SK-N-SH treated with all-trans-retinoic acid at 6 μM for 48 hours (cell line): ENCODE measurements around the gene MID2.

Experiments used
- ATAC-seq: fragments of 200-7000 bp; cut with Tn5 transposase; 3 replicates; pipeline ENCODE4 v1.9.1; 2020; ENCODE audit warnings: mild to moderate bottlenecking, moderate library complexity
- ARNTL ChIP-seq: fragments of 450-650 bp; formaldehyde crosslinking; IDR thresholded peaks from 2 replicates; pipeline ENCODE4 v1.5.0; 2020; ENCODE audit warnings: low read depth, mild to moderate bottlenecking, moderate library complexity, borderline replicate concordance
- CREB5 ChIP-seq: fragments of 250-450 bp; sonication (Bioruptor Pico); IDR thresholded peaks from 2 replicates; pipeline ENCODE4 v1.5.1; 2020; ENCODE audit warnings: low read depth, mild to moderate bottlenecking, moderate library complexity
- CSDC2 ChIP-seq: fragments of 250-450 bp; sonication (Bioruptor Pico); IDR thresholded peaks from 2 replicates; pipeline ENCODE4 v1.5.0; 2020; ENCODE audit warnings: mild to moderate bottlenecking, moderate library complexity
- ESRRG ChIP-seq: fragments of 250-450 bp; sonication (Bioruptor Pico); IDR thresholded peaks from 2 replicates; pipeline ENCODE4 v1.6.1; 2021; ENCODE audit warnings: mild to moderate bottlenecking
- GLIS3 ChIP-seq: fragments of 250-450 bp; sonication (Bioruptor Pico); IDR thresholded peaks from 2 replicates; pipeline ENCODE4 v1.5.0; 2020; ENCODE audit warnings: mild to moderate bottlenecking, moderate library complexity
- ISL1 ChIP-seq: fragments of 250-450 bp; sonication (Bioruptor Pico); IDR thresholded peaks from 2 replicates; pipeline ENCODE4 v2.1.2; 2022; ENCODE audit warnings: mild to moderate bottlenecking, moderate library complexity
- OSR1 ChIP-seq: fragments of 250-450 bp; sonication (Bioruptor Pico); IDR thresholded peaks from 2 replicates; pipeline ENCODE4 v1.8.0; 2022; ENCODE audit warnings: moderate library complexity, mild to moderate bottlenecking, inconsistent platforms
- POU6F1 ChIP-seq: fragments of 250-450 bp; sonication (Bioruptor Pico); IDR thresholded peaks from 2 replicates; pipeline ENCODE4 v1.8.0; 2021; ENCODE audit warnings: low read depth, mild to moderate bottlenecking, moderate library complexity, borderline replicate concordance
- RARB ChIP-seq: fragments of 250-450 bp; sonication (Bioruptor Pico); IDR thresholded peaks from 2 replicates; pipeline ENCODE4 v1.8.0; 2021; ENCODE audit warnings: mild to moderate bottlenecking, moderate library complexity
- SNAI2 ChIP-seq: fragments of 250-450 bp; sonication (Bioruptor Pico); IDR thresholded peaks from 2 replicates; pipeline ENCODE4 v1.5.0; 2020; ENCODE audit warnings: mild to moderate bottlenecking, moderate library complexity
- TCF4 ChIP-seq: fragments of 250-450 bp; sonication (Bioruptor Pico); IDR thresholded peaks from 2 replicates; pipeline ENCODE4 v1.8.0; 2021; ENCODE audit warnings: mild to moderate bottlenecking, moderate library complexity, borderline replicate concordance
- TSHZ2 ChIP-seq: fragments of 250-450 bp; sonication (Bioruptor Pico); IDR thresholded peaks from 2 replicates; pipeline ENCODE4 v1.5.0; 2020; ENCODE audit warnings: mild to moderate bottlenecking, moderate library complexity
- ZC3H10 ChIP-seq: fragments of 250-450 bp; sonication (Bioruptor Pico); IDR thresholded peaks from 2 replicates; pipeline ENCODE4 v1.5.1; 2021; ENCODE audit warnings: mild to moderate bottlenecking, moderate library complexity
- ZFP30 ChIP-seq: fragments of 450-650 bp; formaldehyde crosslinking; IDR thresholded peaks from 2 replicates; pipeline ENCODE4 v1.5.0; 2022; ENCODE audit warnings: mild to moderate bottlenecking, moderate library complexity
- ZNF565 ChIP-seq: fragments of 450-650 bp; formaldehyde crosslinking; conservative IDR thresholded peaks from 2 replicates; pipeline ENCODE4 v1.5.0; 2020; ENCODE audit warnings: low read depth, mild to moderate bottlenecking, moderate library complexity
- ZNF70 ChIP-seq: fragments of 450-650 bp; formaldehyde crosslinking; IDR thresholded peaks from 2 replicates; pipeline ENCODE4 v1.5.0; 2020; ENCODE audit warnings: mild to moderate bottlenecking, moderate library complexity
- ZNF8 ChIP-seq: fragments of 450-650 bp; formaldehyde crosslinking; IDR thresholded peaks from 2 replicates; pipeline ENCODE4 v1.5.0; 2020; ENCODE audit warnings: mild to moderate bottlenecking, moderate library complexity
- TF ChIP-seq, protein P1 (sequence below): fragments of 250-450 bp; sonication (Bioruptor Pico); IDR thresholded peaks from 2 replicates; pipeline ENCODE4 v1.5.1; 2021; ENCODE audit warnings: mild to moderate bottlenecking, moderate library complexity
- TF ChIP-seq, protein P2 (sequence below): fragments of 250-450 bp; sonication (Bioruptor Pico); IDR thresholded peaks from 2 replicates; pipeline ENCODE4 v1.8.0; 2020; ENCODE audit warnings: mild to moderate bottlenecking, moderate library complexity, borderline replicate concordance

Gene MID2

DNA sequence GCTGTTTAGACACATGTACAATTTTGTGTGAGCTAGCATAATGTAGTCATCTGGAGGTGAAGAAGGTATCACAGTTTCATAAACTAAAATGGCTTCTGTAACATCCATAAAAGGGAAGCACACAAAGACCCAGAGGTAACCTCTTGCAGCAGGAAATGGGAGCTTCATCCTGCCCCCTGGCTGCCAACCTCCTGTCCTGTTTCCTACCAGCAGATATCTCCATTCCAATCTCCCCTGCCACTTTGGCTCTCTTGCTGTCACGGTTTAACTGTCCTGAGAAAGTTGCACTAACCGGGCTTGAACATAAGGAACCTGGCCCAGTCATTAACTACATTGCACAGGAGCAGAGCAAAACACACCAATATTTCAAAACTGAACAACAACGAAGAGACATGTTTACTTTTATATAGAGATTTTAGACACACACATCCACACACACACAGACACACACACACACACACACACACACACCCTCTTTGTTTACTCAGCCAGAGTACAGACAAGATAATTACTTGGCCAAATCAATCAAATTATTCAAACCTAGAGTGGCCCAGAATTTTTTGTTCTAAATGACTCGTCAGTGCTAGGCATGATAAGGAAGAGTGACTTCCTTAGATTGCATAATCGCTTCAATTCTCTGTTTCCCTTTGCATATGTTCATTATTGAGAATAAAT is 24.2 kb downstream of the MID2 start:
- TF ChIP-seq POU6F1 (CRISPR knock-in tag) = no peak
- TF ChIP-seq, all 23 proteins: peak for 0
- no peak for ATAC-seq

DNA sequence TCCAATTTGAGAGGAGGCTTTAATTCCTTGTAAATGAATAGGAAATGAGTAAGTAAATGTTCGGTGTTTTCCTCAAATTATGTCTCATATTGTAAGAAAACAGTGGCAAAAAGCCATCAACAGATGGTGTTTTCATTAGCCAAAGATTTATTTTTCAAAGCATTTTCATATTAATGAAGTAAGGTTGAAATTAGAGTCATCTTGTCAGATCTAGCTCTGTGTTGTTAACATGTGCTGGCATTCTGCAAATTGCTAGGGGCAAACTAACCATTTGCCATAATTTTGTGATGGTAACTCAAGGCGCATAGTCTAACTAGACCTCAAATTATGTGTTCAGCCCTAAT is 24.7 kb downstream of the MID2 start:
- TF ChIP-seq, protein P1, sequence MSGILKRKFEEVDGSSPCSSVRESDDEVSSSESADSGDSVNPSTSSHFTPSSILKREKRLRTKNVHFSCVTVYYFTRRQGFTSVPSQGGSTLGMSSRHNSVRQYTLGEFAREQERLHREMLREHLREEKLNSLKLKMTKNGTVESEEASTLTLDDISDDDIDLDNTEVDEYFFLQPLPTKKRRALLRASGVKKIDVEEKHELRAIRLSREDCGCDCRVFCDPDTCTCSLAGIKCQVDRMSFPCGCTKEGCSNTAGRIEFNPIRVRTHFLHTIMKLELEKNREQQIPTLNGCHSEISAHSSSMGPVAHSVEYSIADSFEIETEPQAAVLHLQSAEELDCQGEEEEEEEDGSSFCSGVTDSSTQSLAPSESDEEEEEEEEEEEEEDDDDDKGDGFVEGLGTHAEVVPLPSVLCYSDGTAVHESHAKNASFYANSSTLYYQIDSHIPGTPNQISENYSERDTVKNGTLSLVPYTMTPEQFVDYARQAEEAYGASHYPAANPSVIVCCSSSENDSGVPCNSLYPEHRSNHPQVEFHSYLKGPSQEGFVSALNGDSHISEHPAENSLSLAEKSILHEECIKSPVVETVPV = no peak
- TF ChIP-seq CREB5 = no peak
- no peak for TF ChIP-seq ZNF70 (CRISPR knock-in tag)
- no peak for TF ChIP-seq ARNTL (CRISPR knock-in tag)
- TF ChIP-seq ZNF8 (CRISPR knock-in tag) = no peak
- no peak for TF ChIP-seq ESRRG (CRISPR knock-in tag)
- TF ChIP-seq OSR1 = no peak
- TF ChIP-seq ZFP30 = no peak
- TF ChIP-seq TCF4 (CRISPR knock-in tag) = no peak
- no peak for TF ChIP-seq CSDC2 (CRISPR knock-in tag)
- TF ChIP-seq RARB (CRISPR knock-in tag) = no peak
- TF ChIP-seq POU6F1 (CRISPR knock-in tag) = no peak
- no peak for TF ChIP-seq ZNF565 (CRISPR knock-in tag)
- no peak for TF ChIP-seq SNAI2 (CRISPR knock-in tag)
- TF ChIP-seq ISL1 (CRISPR knock-in tag) = no peak
- no peak for TF ChIP-seq GLIS3 (CRISPR knock-in tag)
- TF ChIP-seq ZC3H10 (CRISPR knock-in tag) = no peak
- TF ChIP-seq TSHZ2 (CRISPR knock-in tag) = no peak
- TF ChIP-seq, protein P2, sequence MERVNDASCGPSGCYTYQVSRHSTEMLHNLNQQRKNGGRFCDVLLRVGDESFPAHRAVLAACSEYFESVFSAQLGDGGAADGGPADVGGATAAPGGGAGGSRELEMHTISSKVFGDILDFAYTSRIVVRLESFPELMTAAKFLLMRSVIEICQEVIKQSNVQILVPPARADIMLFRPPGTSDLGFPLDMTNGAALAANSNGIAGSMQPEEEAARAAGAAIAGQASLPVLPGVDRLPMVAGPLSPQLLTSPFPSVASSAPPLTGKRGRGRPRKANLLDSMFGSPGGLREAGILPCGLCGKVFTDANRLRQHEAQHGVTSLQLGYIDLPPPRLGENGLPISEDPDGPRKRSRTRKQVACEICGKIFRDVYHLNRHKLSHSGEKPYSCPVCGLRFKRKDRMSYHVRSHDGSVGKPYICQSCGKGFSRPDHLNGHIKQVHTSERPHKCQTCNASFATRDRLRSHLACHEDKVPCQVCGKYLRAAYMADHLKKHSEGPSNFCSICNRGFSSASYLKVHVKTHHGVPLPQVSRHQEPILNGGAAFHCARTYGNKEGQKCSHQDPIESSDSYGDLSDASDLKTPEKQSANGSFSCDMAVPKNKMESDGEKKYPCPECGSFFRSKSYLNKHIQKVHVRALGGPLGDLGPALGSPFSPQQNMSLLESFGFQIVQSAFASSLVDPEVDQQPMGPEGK = no peak
- TF ChIP-seq, all 23 proteins: peak for 0
- ATAC-seq = no peak

DNA sequence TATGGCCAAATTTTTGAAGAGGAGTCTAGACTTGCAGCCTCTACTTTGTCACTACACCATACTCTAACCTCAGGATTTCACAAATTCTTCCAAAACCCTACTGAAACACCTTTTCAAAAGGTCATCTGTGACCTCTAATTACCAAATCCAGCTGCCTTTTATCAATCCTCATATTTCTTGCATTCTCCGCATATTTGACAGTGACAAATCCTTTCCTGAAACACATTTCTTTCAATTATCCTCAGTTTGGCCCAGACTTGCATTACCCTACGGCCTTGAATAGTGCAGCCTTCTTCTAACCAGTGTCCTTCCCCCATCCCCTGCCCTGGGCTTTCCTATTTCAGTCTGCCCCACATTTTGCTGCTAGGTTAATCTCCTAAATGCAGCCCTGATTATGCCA is 25.5 kb downstream of the MID2 start:
- ATAC-seq = no peak
- TF ChIP-seq ZNF565 (CRISPR knock-in tag) (no peak), ZNF8 (CRISPR knock-in tag) (no peak), POU6F1 (CRISPR knock-in tag) (no peak), ZC3H10 (CRISPR knock-in tag) (no peak), OSR1 (no peak), CREB5 (no peak), ARNTL (CRISPR knock-in tag) (no peak), CSDC2 (CRISPR knock-in tag) (no peak)
- TF ChIP-seq, protein P2 = no peak
